Esophagus mucosa (tissue), 1 donor: ENCODE results near the gene CBX3. TPM values are rescaled to one million over a fixed set of nuclear protein-coding genes. Genes with fewer than 3 reads are reported as not detected.
"Not testable (repeated sequence)": the region's sequence is repeated elsewhere in the genome, so short reads cannot be mapped to it uniquely, and the experiment has no call there.

Source experiments
- ATAC-seq: fragments of 200-7000 bp; cut with Tn5 transposase; one replicate; pipeline ENCODE4 v1.9.1; 2020
- total RNA-seq: library from RNA; stranded (reverse); gene quantifications from one replicate; pipeline ENCODE4 v1.2.4, GENCODE V29; 2023
- donor health status: DM: yes; HTN: yes; CAD: no.

The CBX3 gene
- total RNA-seq, 1 donor from 2014 or later, result 61.4 TPM

- ATAC-seq, result no peak
Observed at GRCh38 chr7:26170663-26171062, 30.9 kb upstream of the CBX3 start.

GRCh38 chr7:26171601-26172000 lies 29.9 kb upstream of the CBX3 start:
- ATAC-seq, result no peak

GRCh38 chr7:26172048-26172447 lies 29.5 kb upstream of the CBX3 start:
- no peak for ATAC-seq

GRCh38 chr7:26175903-26176302 lies 25.6 kb upstream of the CBX3 start:
- ATAC-seq, result not testable (repeated sequence)

- ATAC-seq, result not testable (repeated sequence)
Observed at GRCh38 chr7:26176696-26177095, 24.8 kb upstream of the CBX3 start.

- not testable (repeated sequence) for ATAC-seq
Observed at GRCh38 chr7:26177269-26177668, 24.3 kb upstream of the CBX3 start.

- peak; percentile 61 for ATAC-seq
Observed at GRCh38 chr7:26178272-26178960, 23.1 kb upstream of the CBX3 start.

GRCh38 chr7:26179422-26179821 lies 22.1 kb upstream of the CBX3 start:
- no peak for ATAC-seq

GRCh38 chr7:26179826-26180497 lies 21.6 kb upstream of the CBX3 start:
- no peak for ATAC-seq

GRCh38 chr7:26180792-26181198 lies 20.8 kb upstream of the CBX3 start:
- ATAC-seq, result no peak

GRCh38 chr7:26181474-26182227 lies 19.9 kb upstream of the CBX3 start:
- no peak for ATAC-seq

GRCh38 chr7:26182283-26182682 lies 19.3 kb upstream of the CBX3 start:
- no peak for ATAC-seq

- ATAC-seq, result no peak
Observed at GRCh38 chr7:26182706-26183105, 18.8 kb upstream of the CBX3 start.

GRCh38 chr7:26183545-26184280 lies 17.8 kb upstream of the CBX3 start:
- ATAC-seq, result no peak

- not testable (repeated sequence) for ATAC-seq
Observed at GRCh38 chr7:26184281-26185101, 17.1 kb upstream of the CBX3 start.

- no peak for ATAC-seq
Observed at GRCh38 chr7:26185131-26185843, 16.3 kb upstream of the CBX3 start.

GRCh38 chr7:26185844-26186180 lies 15.7 kb upstream of the CBX3 start:
- no peak for ATAC-seq

GRCh38 chr7:26186364-26187311 lies 14.9 kb upstream of the CBX3 start:
- ATAC-seq, result no peak

- ATAC-seq, result peak; percentile 12
Observed at GRCh38 chr7:26187380-26188205, 14.0 kb upstream of the CBX3 start.
